Vagina (tissue), 2 donors: ENCODE data around the gene ZDHHC21.

Experiments used
- CTCF ChIP-seq, 3 experiments: fragments of 450-650 bp in 2 of 3; fragments of 200-600 bp in 1 of 3; sonication (generic) in 1 of 3; IDR thresholded peaks; one replicate each; pipeline ENCODE4 v1.5.1; 2017 to 2019; ENCODE audit warnings: antibody characterized with exemption in 3 of 3, mild to moderate bottlenecking in 2 of 3, moderate library complexity in 2 of 3
- POLR2A ChIP-seq, 2 donors: fragments of 450-650 bp; IDR thresholded peaks; one replicate each; pipeline ENCODE4 v1.6.1; 2017; ENCODE audit warnings: antibody characterized with exemption in 2 of 2, mild to moderate bottlenecking in 2 of 2, moderate library complexity in 2 of 2
- POLR2AphosphoS5 ChIP-seq, 2 donors: sonication (generic); formaldehyde crosslinking; IDR thresholded peaks; one replicate each; pipeline ENCODE4 v1.9.0; 2017; ENCODE audit warnings: antibody characterized with exemption in 2 of 2, mild to moderate bottlenecking in 2 of 2, low read depth in 1 of 2; ENCODE audit not compliant: insufficient read depth in 1 of 2

- no peak for TF ChIP-seq POLR2A (IDR thresholded peaks at IDR 0.05)
- TF ChIP-seq CTCF (IDR thresholded peaks at IDR 0.05), result no peak
- no peak for TF ChIP-seq POLR2AphosphoS5 (IDR thresholded peaks at IDR 0.05; ENCODE audit: insufficient read depth in 1 of 2, low read depth in 1 of 2)
These were observed 11.8 kb upstream of the ZDHHC21 start for GRCh38 chr9:14705079-14705478.
